Natural killer cell (primary cell): ENCODE results near the gene THBD. TPM values are rescaled to one million over a fixed set of nuclear protein-coding genes. Genes with fewer than 3 reads are reported as not detected.

Experiments
- ATAC-seq, 3 donors: fragments of 150-1000 bp in 2 of 3; fragments of 200-7000 bp in 1 of 3; cut with Tn5 transposase; 1 replicate in 1 of 3; 2 replicates in 2 of 3; pipeline ENCODE4 v1.10.0; 2021; ENCODE audit warnings: mild to moderate bottlenecking in 2 of 3, moderate library complexity in 2 of 3
- DNase-seq, 2 donors: peaks; one replicate each; pipeline versions ENCODE4 v3.0.0 to v3.0.0-alpha.2; 2013 to 2021; ENCODE audit warnings: mixed read lengths in 1 of 2
- H3K27ac ChIP-seq: one replicate; pipeline ENCODE4 v1.5.1; 2013; ENCODE audit warnings: mild to moderate bottlenecking, low read length
- H3K27me3 ChIP-seq: one replicate; pipeline ENCODE4 v1.6.1; 2013; ENCODE audit warnings: low read length; ENCODE audit not compliant: control insufficient read depth, insufficient read depth
- H3K36me3 ChIP-seq: one replicate; pipeline ENCODE4 v1.6.1; 2013; ENCODE audit warnings: low read length; ENCODE audit not compliant: control insufficient read depth, insufficient read depth
- H3K4me1 ChIP-seq: one replicate; pipeline ENCODE4 v1.6.1; 2013; ENCODE audit warnings: low read length; ENCODE audit not compliant: control insufficient read depth, insufficient read depth
- H3K4me3 ChIP-seq: one replicate; pipeline ENCODE4 v1.5.1; 2013; ENCODE audit warnings: low read length
- H3K9me3 ChIP-seq: one replicate; pipeline ENCODE4 v1.6.1; 2013; ENCODE audit warnings: low read length; ENCODE audit not compliant: control insufficient read depth, insufficient read depth
- H3K27ac Mint-ChIP-seq, 2 donors: one replicate each; pipeline ENCODE4 v1.8.0; 2022; ENCODE audit warnings: mild to moderate bottlenecking in 2 of 2, mixed read lengths in 2 of 2, moderate library complexity in 1 of 2
- H3K27me3 Mint-ChIP-seq, 2 donors: one replicate each; pipeline ENCODE4 v1.8.0; 2022; ENCODE audit warnings: low read depth in 2 of 2, mixed read lengths in 2 of 2
- H3K36me3 Mint-ChIP-seq: one replicate; pipeline ENCODE4 v1.8.0; 2022; ENCODE audit warnings: mixed read lengths
- H3K4me1 Mint-ChIP-seq, 2 donors: one replicate each; pipeline ENCODE4 v1.8.0; 2022; ENCODE audit warnings: mixed read lengths in 2 of 2
- H3K4me3 Mint-ChIP-seq: one replicate; pipeline ENCODE4 v1.8.0; 2022; ENCODE audit warnings: mild to moderate bottlenecking, moderate library complexity, mixed read lengths
- H3K9me3 Mint-ChIP-seq, 2 donors: one replicate each; pipeline ENCODE4 v1.8.0; 2022; ENCODE audit warnings: mixed read lengths in 2 of 2
- WGBS: methylation state at CpG from one replicate; pipeline ENCODE4 v1.1.7; 2013; ENCODE audit warnings: missing lambda C conversion rate; ENCODE audit not compliant: insufficient coverage; 5-methylcytosine and 5-hydroxymethylcytosine counted together
- intact Hi-C: fragments of 100-400 bp; cut with micrococcal nuclease; formaldehyde crosslinking; loops from one replicate; pipeline ENCODE4 v1.14.2; 2022
- total RNA-seq, 4 donors: library from RNA; stranded (reverse); fragments of 120-200 nt in 1 of 4; gene quantifications; one replicate each; pipeline versions ENCODE4 v1.2.3 to v1.2.4, GENCODE V29; 2013 to 2022
- TF ChIP-seq, protein P1 (sequence below): fragments of 200-600 bp; IDR thresholded peaks from one replicate; pipeline ENCODE4 v1.8.0; 2022; ENCODE audit warnings: antibody characterized with exemption

The THBD gene
- total RNA-seq, 3 donors from 2014 or later (not counting 1 experiment from before 2014, with no cell fraction given): 2.1 to 2.8 (median 2.1) TPM

DNA sequence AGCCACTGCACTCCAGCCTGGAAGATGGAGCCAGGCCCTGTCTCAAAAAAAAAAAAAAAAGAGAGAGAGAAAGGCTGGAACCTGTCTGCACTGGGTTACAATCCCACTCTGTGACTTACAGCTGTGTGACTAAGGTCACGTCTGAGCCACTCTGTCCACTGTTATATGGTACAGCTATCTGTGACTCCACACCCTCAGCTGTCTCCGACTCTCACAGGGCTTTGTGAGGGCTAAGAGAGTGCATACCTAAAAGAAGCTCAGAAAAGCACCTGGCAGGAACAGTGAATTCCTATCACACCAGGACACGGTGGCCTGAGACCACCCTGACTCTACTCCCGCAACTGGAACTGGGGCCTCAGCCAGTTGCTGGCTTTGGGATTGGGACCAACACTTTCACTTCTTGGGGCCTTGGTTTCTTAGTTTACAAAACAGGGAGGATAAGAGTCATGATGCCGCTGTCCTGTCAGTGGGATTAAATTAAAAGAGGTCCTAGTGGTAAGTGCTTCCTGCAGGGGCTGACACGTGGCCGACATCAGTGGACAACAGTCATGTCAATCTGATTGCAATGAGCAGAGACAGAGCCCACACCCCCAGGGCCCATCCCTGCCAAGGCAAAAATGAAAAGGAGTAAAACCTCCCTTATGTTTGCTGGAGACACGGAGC lies 42.4 kb upstream of the THBD start:
- intact Hi-C loops: no loop called here
- Histone ChIP-seq H3K4me3 (no peak overlapping the region), H3K36me3 (no peaks in the 10 kb centered on the region), H3K27me3 (no peaks in the 10 kb centered on the region), H3K27ac (no peak overlapping the region), H3K9me3 (no peaks in the 10 kb centered on the region), H3K4me1 (peaks cover 17% of the 10 kb centered on the region)
- WGBS: 87% methylated on average over 7 of the region's 8 CpGs
- no peak overlapping the region for H3K4me3 Mint-ChIP-seq
- ATAC-seq (no peak), DNase-seq (no peak)
- peaks cover 10 to 20% of the 10 kb centered on the region in 2 donors for H3K4me1 Mint-ChIP-seq
- H3K9me3 Mint-ChIP-seq: no peaks in the 10 kb centered on the region
- H3K36me3 Mint-ChIP-seq: no peaks in the 10 kb centered on the region
- TF ChIP-seq, protein P1, sequence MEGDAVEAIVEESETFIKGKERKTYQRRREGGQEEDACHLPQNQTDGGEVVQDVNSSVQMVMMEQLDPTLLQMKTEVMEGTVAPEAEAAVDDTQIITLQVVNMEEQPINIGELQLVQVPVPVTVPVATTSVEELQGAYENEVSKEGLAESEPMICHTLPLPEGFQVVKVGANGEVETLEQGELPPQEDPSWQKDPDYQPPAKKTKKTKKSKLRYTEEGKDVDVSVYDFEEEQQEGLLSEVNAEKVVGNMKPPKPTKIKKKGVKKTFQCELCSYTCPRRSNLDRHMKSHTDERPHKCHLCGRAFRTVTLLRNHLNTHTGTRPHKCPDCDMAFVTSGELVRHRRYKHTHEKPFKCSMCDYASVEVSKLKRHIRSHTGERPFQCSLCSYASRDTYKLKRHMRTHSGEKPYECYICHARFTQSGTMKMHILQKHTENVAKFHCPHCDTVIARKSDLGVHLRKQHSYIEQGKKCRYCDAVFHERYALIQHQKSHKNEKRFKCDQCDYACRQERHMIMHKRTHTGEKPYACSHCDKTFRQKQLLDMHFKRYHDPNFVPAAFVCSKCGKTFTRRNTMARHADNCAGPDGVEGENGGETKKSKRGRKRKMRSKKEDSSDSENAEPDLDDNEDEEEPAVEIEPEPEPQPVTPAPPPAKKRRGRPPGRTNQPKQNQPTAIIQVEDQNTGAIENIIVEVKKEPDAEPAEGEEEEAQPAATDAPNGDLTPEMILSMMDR: no peak
- H3K27ac Mint-ChIP-seq: no peak overlapping the region
- peaks cover 0 to 2% of the 10 kb centered on the region in 2 donors for H3K27me3 Mint-ChIP-seq

DNA sequence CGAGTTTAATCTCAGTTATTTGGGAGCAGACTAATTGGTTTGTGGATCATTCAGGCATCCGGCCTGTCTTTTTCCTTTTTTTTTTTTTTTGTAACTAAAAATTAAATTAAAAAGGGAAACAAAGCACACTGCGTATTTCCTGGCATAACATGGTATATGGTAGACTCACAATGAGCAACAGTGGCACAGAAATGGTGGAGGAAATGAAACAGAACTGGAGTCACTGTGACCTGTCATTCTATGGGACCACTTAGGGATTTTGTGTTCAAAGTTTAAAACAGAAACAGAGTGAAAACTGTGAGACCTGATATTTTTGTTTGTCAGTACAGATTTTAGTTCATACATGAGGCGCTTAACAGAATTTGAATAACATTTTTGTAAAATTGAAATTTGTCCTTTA lies 41.4 kb upstream of the THBD start:
- Mint-ChIP-seq H3K4me1 (peaks cover 20 to 30% of the 10 kb centered on the region in 2 donors), H3K4me3 (no peak overlapping the region), H3K9me3 (no peaks in the 10 kb centered on the region), H3K27ac (no peak overlapping the region), H3K36me3 (no peaks in the 10 kb centered on the region), H3K27me3 (peaks cover 0 to 2% of the 10 kb centered on the region in 2 donors)
- Histone ChIP-seq H3K27ac (no peak overlapping the region), H3K36me3 (no peaks in the 10 kb centered on the region), H3K9me3 (no peaks in the 10 kb centered on the region), H3K4me1 (peaks cover 27% of the 10 kb centered on the region), H3K4me3 (no peak overlapping the region), H3K27me3 (no peaks in the 10 kb centered on the region)
- intact Hi-C loops: no loop called here
- DNase-seq: no peak
- 93% methylated on average over 3 of the region's 4 CpGs for whole genome bisulfite sequencing
- no peak for ATAC-seq
- TF ChIP-seq, protein P1: no peak

DNA sequence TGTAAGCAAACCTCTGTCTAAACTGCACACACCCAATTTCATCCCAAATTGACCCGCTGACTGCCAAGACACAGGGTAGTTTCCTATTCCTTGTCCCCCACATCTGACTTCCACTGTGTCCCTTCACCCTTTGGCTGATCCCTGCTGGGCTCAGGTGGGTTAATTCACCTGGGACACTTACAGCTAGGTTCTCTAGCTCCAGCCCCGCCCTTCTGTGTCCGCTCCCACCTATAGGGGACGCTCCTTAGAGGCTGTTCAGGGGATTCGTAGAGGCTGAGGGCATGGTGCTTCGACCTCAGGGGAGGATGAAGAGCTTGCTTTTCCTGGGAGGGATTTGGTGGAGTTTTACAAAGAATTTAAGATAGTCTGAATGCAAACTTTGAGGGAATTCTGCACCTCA lies 40.7 kb upstream of the THBD start:
- TF ChIP-seq, protein P1: no peak
- Histone ChIP-seq H3K36me3 (no peaks in the 10 kb centered on the region), H3K4me1 (peaks cover 34% of the 10 kb centered on the region), H3K27me3 (no peaks in the 10 kb centered on the region), H3K27ac (no peak overlapping the region), H3K4me3 (no peak overlapping the region), H3K9me3 (no peaks in the 10 kb centered on the region)
- Mint-ChIP-seq H3K27me3 (peaks cover 0 to 2% of the 10 kb centered on the region in 2 donors), H3K9me3 (no peaks in the 10 kb centered on the region), H3K27ac (no peak overlapping the region), H3K4me1 (peaks cover 22 to 37% of the 10 kb centered on the region in 2 donors), H3K4me3 (no peak overlapping the region), H3K36me3 (no peaks in the 10 kb centered on the region)
- WGBS: 91% methylated on average over 5 of the region's 6 CpGs
- intact Hi-C loops: no loop called here
- DNase-seq (no peak), ATAC-seq (no peak)

DNA sequence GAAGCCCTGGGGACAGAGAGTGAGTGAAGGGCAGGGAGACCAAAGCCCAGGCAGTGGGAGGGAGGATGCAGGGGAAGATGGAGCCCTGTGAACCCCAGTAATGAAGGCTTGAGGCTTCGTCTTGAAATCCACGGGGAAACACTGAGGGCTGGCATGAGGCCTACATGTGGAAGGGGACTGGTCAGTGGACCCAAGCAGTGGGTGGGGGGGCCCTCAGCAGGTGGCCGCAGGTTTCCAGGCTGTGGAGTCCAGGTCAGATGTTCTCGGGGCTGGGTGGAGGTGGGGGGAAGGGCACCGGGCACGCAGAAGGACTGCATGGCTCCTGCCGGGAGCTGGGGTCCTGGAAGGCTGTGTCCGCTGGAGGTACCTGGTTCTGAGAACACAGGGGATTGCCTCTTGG lies 39.4 kb upstream of the THBD start:
- Mint-ChIP-seq H3K27ac (peak overlapping the region in 1 of 2 donors; percentile 94), H3K4me3 (no peak overlapping the region), H3K9me3 (no peaks in the 10 kb centered on the region), H3K4me1 (peaks cover 31 to 50% of the 10 kb centered on the region in 2 donors), H3K27me3 (no peaks in the 10 kb centered on the region), H3K36me3 (no peaks in the 10 kb centered on the region)
- WGBS: 95% methylated on average over 8 of the region's 8 CpGs
- H3K4me3 ChIP-seq: no peak overlapping the region
- no peak for ATAC-seq
- intact Hi-C loops: no loop called here
- TF ChIP-seq, protein P1: no peak
- no peaks in the 10 kb centered on the region for H3K27me3 ChIP-seq
- no peak overlapping the region for H3K27ac ChIP-seq
- no peaks in the 10 kb centered on the region for H3K36me3 ChIP-seq
- no peak for DNase-seq
- H3K9me3 ChIP-seq: no peaks in the 10 kb centered on the region
- H3K4me1 ChIP-seq: peaks cover 47% of the 10 kb centered on the region
